SU-DHL-6 (cell line): Measurements from ENCODE around the gene KLK5.
"Not testable (repeated sequence)": the region's sequence is repeated elsewhere in the genome, so short reads cannot be mapped to it uniquely, and the experiment has no call there.

Experiments used
- CTCF ChIP-seq: fragments of 200-600 bp; sonication (generic); IDR thresholded peaks from one replicate; pipeline ENCODE4 v1.5.1; 2017; ENCODE audit warnings: antibody characterized with exemption, mild to moderate bottlenecking, low read length, moderate library complexity; ENCODE audit not compliant: insufficient read depth, poor library complexity, severe bottlenecking
- EZH2phosphoT487 ChIP-seq: fragments of 200-600 bp; sonication (generic), shearing (Covaris generic); conservative IDR thresholded peaks from 2 replicates; pipeline ENCODE4 v1.6.1; 2018; ENCODE audit warnings: mild to moderate bottlenecking, antibody characterized with exemption, low read length, moderate library complexity, mixed read lengths

- not testable (repeated sequence) for TF ChIP-seq CTCF, EZH2phosphoT487
Observed at GRCh38 chr19:50969810-50970209, 17.0 kb upstream of the KLK5 start.
